ENCODE data around the gene KRT77.
"Not testable (repeated sequence)": the region's sequence is repeated elsewhere in the genome, so short reads cannot be mapped to it uniquely, and the experiment has no call there.

KRT77 gene

DNA sequence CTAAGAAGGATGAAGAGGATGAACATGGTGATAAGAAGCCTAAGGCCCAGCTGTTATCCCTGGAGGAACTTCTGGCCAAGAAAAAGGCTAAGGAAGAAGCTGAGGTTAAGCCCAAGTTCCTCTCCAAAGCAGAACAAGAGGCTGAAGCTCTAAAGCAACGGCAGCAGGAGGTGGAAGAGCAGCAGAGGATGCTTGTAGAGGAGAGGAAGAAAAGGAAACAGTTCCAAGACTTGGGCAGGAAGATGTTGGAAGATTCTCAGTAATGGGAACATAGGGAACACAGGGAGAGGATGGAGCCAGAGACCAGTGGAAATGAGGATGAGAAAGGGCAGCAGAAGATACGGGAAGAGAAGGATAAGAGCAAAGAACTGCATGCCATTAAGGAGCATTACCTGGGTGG is 27.5 kb upstream of the KRT77 start:
- no peaks in the 10 kb centered on the region for H3K4me1 Mint-ChIP-seq
- H3K27ac Mint-ChIP-seq: no peak overlapping the region
- ATAC-seq: no peak
- no peak overlapping the region for H3K4me3 Mint-ChIP-seq
- H3K9me3 Mint-ChIP-seq: peaks cover 3% of the 10 kb centered on the region
- H3K27me3 Mint-ChIP-seq: peaks cover 31% of the 10 kb centered on the region
- H3K36me3 Mint-ChIP-seq: no peaks in the 10 kb centered on the region

DNA sequence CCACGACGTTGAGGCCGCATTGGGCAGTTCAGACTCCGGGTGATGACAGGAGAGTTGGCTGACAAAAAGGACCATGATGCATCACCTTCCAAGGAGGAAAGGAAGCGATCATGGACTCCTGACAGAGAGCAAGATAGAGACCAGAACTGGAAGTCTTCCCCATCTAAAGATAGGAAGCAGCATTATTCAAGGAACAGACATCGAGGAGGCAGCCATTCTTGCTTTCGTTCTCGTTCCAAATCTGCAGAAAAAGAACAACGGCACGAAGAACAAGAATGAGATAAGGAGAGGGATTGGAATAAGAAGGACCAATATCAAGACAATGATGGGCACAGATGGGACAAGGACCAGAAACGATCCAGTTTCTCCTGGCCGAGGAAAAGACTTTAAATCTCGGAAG is 27.1 kb upstream of the KRT77 start:
- no peak for ATAC-seq
- Mint-ChIP-seq H3K4me3 (no peak overlapping the region), H3K27ac (no peak overlapping the region), H3K36me3 (no peaks in the 10 kb centered on the region), H3K9me3 (peaks cover 3% of the 10 kb centered on the region), H3K27me3 (peaks cover 27% of the 10 kb centered on the region), H3K4me1 (no peaks in the 10 kb centered on the region)

DNA sequence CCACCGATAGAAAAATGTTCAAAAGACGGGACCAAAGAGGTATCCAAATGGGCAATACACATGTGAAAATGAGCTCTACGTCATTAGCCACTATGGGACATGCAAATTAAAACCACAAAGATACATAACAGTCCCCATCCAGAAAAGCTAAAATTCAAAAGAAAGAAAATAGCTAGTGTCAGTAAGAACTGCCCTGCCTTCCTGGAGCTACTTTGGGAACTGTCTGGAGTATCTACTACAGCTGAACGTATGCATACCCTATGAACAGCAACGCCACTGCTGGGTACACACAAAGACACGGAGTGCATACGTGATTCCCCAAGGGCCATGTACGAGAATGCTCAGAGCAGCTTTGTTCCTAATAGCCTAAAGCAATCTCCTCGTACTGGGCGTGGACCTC is 25.8 kb upstream of the KRT77 start:
- peaks cover 3% of the 10 kb centered on the region for H3K9me3 Mint-ChIP-seq
- H3K27me3 Mint-ChIP-seq: peaks cover 16% of the 10 kb centered on the region
- no peaks in the 10 kb centered on the region for H3K36me3 Mint-ChIP-seq
- H3K27ac Mint-ChIP-seq: no peak overlapping the region
- no peaks in the 10 kb centered on the region for H3K4me1 Mint-ChIP-seq
- no peak for ATAC-seq
- no peak overlapping the region for H3K4me3 Mint-ChIP-seq

DNA sequence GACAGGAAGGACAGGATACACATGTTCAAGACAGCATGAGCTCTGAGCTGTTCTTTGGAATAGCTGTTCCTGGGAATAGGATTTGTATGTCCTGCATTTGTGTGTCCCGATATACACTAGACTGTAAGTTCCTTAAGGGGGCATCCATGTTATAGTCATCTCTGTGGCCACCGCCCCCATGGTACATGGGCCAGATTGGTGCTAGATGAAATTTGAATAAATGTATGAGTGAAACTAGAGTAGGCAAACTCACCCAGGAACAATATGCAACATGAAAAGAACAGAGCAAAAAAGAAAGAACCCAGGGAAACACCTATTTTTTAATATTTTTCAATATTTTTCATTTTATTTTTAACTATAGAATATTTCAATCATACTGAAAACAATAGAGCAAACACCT is 25.1 kb upstream of the KRT77 start:
- no peaks in the 10 kb centered on the region for H3K4me1 Mint-ChIP-seq
- H3K9me3 Mint-ChIP-seq: peaks cover 3% of the 10 kb centered on the region
- peaks cover 13% of the 10 kb centered on the region for H3K27me3 Mint-ChIP-seq
- H3K27ac Mint-ChIP-seq: no peak overlapping the region
- H3K4me3 Mint-ChIP-seq: no peak overlapping the region
- no peaks in the 10 kb centered on the region for H3K36me3 Mint-ChIP-seq
- ATAC-seq: no peak

DNA sequence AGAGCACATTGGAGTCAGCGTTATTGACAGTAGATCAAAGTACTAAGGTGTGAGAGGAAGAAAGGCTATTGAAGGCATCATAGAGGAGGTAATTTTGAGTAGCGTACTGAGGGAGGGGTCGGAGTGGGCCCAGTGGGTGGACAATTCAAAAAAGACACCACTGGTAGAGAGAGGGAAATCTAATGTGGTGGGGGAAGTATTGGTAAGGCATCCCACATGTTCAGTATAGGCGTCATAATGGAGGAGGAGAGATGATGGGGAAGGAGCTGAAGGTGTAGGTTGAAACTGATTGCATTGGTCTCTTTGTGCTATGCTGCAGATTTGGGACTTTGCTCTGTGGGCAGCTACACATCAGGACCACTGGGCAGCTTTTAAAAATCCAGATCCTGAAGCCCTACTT is 23.7 kb upstream of the KRT77 start:
- Mint-ChIP-seq H3K4me3 (no peak overlapping the region), H3K4me1 (no peaks in the 10 kb centered on the region), H3K27ac (no peak overlapping the region), H3K27me3 (peaks cover 18% of the 10 kb centered on the region), H3K9me3 (peaks cover 3% of the 10 kb centered on the region), H3K36me3 (no peaks in the 10 kb centered on the region)
- ATAC-seq: no peak

DNA sequence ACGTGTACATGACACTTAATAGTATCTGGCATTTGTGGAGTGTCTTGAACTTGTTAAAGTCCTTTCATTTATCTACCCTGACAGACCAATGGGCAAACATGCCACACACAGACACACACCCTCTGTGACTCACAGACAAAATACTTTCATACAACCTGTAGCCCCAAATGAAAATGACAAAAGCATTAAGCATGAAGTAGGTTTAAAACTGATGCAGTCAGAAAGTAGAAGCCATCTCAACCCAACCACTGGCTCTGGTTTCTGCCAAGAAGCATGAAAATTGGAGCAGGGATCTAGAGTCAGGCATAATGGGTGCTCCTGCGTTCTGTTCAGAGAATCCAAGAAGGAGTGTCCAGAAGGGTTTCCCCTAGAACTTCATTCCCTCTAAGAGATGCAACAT is 23.1 kb upstream of the KRT77 start:
- no peaks in the 10 kb centered on the region for H3K36me3 Mint-ChIP-seq
- H3K9me3 Mint-ChIP-seq: peaks cover 3% of the 10 kb centered on the region
- H3K27ac Mint-ChIP-seq: no peak overlapping the region
- H3K4me3 Mint-ChIP-seq: no peak overlapping the region
- H3K27me3 Mint-ChIP-seq: peaks cover 18% of the 10 kb centered on the region
- ATAC-seq: no peak
- H3K4me1 Mint-ChIP-seq: no peaks in the 10 kb centered on the region

DNA sequence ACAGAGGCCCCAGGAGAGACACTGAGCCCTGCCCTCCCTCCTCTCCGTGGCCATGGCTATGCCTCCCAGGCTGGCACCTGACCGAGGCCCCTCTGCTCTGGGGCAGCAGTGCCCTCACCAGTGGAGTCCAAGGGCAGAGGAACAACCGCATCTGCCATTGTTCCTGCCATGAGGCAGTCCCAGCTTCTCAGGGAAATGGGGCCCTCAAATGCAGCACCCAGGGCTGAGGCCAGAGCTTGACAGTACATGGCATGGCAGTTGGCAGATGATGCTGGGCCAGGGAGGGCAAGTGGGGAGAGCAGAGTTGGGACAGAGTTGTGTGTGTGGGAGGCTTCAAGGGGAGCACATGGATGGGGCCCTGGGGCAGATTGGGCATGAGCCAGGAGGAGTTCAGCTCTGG is 21.1 kb upstream of the KRT77 start:
- H3K27ac Mint-ChIP-seq: no peak overlapping the region
- no peaks in the 10 kb centered on the region for H3K9me3 Mint-ChIP-seq
- no peak overlapping the region for H3K4me3 Mint-ChIP-seq
- no peaks in the 10 kb centered on the region for H3K36me3 Mint-ChIP-seq
- H3K4me1 Mint-ChIP-seq: no peaks in the 10 kb centered on the region
- peaks cover 18% of the 10 kb centered on the region for H3K27me3 Mint-ChIP-seq
- no peak for ATAC-seq

DNA sequence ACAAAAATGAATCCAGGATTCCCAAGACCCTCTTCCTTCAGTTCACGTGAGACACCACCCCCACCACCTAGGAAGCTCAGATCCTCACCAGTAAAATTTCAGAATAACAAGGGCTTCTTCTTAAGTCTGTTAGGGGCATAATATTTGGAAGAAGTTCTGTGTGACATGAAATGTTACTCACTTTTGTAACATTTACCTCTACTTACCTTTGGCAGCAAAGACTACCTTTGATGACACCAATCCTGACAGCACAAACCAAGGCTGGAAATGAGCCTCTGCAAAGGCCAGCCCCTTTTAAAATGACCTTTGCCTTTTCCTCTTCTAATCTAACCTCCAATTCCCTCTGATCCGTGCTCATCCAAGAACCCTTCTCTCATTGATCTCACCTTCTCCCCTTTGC is 19.4 kb upstream of the KRT77 start:
- no peaks in the 10 kb centered on the region for H3K9me3 Mint-ChIP-seq
- H3K27me3 Mint-ChIP-seq: peaks cover 25% of the 10 kb centered on the region
- no peaks in the 10 kb centered on the region for H3K36me3 Mint-ChIP-seq
- no peak for ATAC-seq
- H3K4me3 Mint-ChIP-seq: no peak overlapping the region
- no peaks in the 10 kb centered on the region for H3K4me1 Mint-ChIP-seq
- H3K27ac Mint-ChIP-seq: no peak overlapping the region

DNA sequence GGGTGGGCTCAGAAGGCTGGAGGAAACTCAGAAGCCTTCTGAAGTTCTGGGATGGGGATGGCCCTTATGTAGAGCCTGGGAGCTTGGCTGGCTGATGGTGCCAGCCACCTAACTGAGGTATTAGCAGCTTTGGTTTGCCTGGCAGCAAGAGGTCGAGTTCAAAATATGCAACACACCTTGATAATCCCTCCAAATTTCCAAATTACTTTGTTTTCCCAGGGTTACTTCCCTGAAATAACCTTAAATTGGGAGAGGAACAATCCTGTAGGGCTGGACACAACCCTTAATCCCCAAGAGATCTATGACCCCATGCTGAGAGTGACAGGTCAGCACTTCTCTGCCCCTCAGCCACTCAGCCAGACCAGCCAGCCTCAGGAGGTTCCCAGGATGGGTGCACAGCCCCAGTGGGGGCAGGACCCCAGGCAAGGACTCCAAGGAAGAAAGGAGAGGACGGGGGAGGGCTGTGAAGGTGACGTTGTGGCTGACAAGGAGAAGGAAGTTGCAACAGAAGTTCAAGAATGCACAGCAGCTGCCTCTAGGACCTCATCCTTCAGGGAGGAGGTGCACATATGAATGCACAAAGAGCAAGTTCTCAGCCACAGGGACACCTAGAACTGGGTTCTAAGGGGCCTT is 18.6 kb upstream of the KRT77 start:
- no peak for ATAC-seq
- H3K36me3 Mint-ChIP-seq: no peaks in the 10 kb centered on the region
- H3K4me1 Mint-ChIP-seq: no peaks in the 10 kb centered on the region
- H3K9me3 Mint-ChIP-seq: no peaks in the 10 kb centered on the region
- H3K27ac Mint-ChIP-seq: no peak overlapping the region
- peaks cover 27% of the 10 kb centered on the region for H3K27me3 Mint-ChIP-seq
- no peak overlapping the region for H3K4me3 Mint-ChIP-seq

DNA sequence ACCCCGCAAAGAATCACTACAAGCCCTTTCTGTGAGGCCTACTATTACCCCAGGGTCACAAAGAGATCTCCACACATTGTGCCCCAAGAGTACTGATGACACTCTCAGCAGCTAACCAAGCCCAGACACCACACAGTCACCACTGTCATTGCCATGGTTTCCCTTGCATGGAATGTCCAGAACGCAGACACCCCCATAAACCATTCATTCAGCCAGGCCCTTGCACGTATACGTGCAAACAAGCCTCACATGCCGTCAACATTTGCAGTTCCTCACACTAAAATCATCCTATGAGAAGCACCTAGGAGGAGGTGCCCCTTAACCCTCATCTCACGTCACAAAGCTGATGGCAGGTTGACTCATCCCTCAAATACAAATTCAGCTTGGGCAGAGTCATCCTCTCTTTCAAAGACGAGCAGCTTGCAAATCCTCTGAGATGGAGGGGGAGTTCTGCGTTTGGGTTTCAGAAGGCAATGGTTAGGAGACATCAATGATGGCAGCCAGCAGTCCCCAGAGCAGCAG is 17.1 kb upstream of the KRT77 start:
- Mint-ChIP-seq H3K27me3 (peaks cover 37% of the 10 kb centered on the region), H3K4me1 (no peaks in the 10 kb centered on the region), H3K9me3 (no peaks in the 10 kb centered on the region), H3K27ac (no peak overlapping the region), H3K36me3 (no peaks in the 10 kb centered on the region), H3K4me3 (no peak overlapping the region)
- no peak for ATAC-seq

DNA sequence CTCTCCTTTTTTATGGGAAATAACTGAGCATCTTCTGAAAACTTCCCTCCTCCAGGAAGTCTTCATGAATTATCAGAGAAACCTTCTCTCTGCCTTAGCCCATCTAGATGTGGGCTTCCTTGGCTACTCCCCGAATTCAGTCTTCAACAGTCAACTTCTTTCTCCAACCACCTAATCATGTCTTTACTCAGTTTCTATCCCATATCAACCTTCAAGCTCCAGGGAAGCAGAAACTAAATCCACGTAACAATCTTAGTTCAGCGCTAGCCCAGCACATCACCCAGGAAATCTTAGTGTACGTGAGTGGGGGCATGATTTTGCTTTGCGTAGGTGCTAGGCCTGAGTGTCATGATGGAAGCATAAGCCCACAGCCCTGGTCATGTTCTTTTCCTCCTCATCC is 12.7 kb upstream of the KRT77 start:
- no peaks in the 10 kb centered on the region for H3K9me3 Mint-ChIP-seq
- no peak overlapping the region for H3K4me3 Mint-ChIP-seq
- H3K36me3 Mint-ChIP-seq: no peaks in the 10 kb centered on the region
- peaks cover 52% of the 10 kb centered on the region for H3K27me3 Mint-ChIP-seq
- ATAC-seq: no peak
- H3K27ac Mint-ChIP-seq: no peak overlapping the region
- no peaks in the 10 kb centered on the region for H3K4me1 Mint-ChIP-seq

DNA sequence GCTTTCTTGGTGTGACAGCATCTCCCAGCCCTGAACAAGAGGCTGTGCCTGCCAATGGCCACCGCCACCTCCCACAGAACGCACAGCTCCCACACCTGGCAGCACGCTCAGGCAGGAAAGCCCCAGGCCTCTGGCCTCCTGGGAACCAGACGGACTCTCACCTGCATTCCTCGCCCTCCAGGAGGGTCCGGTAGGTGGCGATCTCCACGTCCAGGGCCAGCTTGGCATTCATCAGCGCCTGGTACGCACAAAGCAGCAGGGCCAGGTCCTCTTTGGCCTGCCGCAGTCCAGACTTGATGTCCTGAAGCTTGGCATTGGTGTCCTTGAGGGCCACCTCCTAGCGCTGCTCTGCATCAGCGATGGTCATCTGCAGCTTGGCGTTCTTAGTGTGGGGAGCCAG is 12.1 kb upstream of the KRT77 start:
- H3K36me3 Mint-ChIP-seq: no peaks in the 10 kb centered on the region
- no peak for ATAC-seq
- H3K9me3 Mint-ChIP-seq: no peaks in the 10 kb centered on the region
- H3K27me3 Mint-ChIP-seq: peaks cover 52% of the 10 kb centered on the region
- no peak overlapping the region for H3K27ac Mint-ChIP-seq
- no peaks in the 10 kb centered on the region for H3K4me1 Mint-ChIP-seq
- H3K4me3 Mint-ChIP-seq: no peak overlapping the region

DNA sequence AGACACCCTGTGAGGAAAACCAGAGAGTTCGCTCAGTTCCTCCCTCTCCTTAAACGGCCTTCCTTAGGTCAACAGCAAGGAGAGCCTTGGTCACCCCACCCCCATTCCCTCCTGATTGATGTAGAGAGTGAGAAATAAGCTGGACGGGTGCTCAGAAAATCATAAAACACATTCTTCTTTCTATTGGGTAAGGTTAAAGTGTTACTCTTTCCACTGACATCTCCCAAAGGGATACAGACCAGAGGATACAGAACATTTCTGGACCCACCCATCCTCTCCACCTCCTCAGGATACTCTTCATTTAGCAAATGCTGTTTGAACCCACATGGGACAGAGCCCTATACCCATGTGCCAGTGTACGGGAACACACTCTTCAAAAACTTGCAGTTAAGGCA is 11.6 kb upstream of the KRT77 start:
- no peak for ATAC-seq
- Mint-ChIP-seq H3K9me3 (no peaks in the 10 kb centered on the region), H3K27ac (no peak overlapping the region), H3K36me3 (no peaks in the 10 kb centered on the region), H3K27me3 (peaks cover 52% of the 10 kb centered on the region), H3K4me3 (no peak overlapping the region), H3K4me1 (no peaks in the 10 kb centered on the region)

DNA sequence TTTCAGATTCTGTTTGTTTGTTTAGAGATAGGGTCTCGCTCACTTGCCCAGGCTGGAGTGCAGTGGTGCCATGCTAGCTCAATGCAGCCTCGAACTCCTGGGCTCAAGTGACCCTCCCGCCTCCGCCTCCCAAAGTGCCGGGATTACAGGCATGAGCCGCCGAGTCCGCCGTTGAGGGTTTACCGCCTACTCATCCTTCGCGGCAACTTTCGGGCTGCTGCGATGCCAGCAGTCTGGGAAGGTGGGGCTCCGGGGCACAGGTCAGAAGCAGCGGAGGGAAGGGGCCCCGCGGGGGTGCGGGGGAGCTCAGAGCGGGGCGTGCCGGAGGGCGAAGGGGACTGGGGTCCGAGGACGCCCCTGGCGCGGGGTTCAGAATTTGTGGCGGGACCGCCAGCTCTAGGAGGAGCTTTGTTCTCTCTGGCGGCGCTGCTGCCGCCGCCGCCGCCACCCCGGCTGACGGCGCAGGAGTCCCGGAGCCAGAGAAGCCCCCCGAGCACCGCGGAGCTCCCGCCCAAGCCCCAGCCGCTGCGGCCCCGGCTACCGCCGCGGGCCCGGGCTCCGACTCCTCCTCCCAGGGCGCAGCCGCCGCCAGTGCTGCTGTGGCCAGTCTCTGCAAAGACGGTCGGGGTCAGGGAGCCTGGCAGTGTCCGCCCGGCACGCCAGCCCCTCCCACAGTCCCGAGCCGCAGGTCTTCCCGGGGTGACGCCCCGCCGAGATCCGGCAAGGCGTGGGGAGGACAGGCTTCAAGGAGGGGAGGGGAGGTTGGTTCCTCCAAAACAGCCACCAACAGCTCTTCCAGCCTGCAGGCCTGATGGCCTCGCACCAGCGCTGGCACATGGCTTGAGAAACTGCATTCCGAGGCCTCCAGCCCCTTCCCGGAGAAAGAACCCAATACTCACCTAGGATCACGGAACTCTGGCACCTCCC is 10.9 kb upstream of the KRT77 start:
- no peak overlapping the region for H3K4me3 Mint-ChIP-seq
- no peaks in the 10 kb centered on the region for H3K9me3 Mint-ChIP-seq
- H3K4me1 Mint-ChIP-seq: no peaks in the 10 kb centered on the region
- H3K27me3 Mint-ChIP-seq: peaks cover 52% of the 10 kb centered on the region
- H3K36me3 Mint-ChIP-seq: no peaks in the 10 kb centered on the region
- no peak for ATAC-seq
- no peak overlapping the region for H3K27ac Mint-ChIP-seq

DNA sequence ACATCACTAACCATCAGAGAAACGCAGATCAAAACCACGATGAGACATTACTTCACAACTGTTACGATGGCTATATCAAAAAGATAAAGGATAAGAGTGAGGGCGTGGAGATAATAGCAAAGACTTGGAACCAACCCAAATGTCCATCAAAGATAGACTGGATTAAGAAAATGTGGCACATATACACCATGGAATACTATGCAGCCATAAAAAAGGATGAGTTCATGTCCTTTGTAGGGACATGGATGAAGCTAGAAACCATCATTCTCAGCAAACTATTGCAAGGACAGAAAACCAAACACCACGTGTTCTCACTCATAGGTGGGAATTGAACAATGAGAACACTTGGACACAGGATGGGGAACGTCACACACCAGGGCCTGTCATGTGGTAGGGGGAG is 8.8 kb upstream of the KRT77 start:
- H3K36me3 Mint-ChIP-seq, H3K4me3 Mint-ChIP-seq, H3K4me1 Mint-ChIP-seq, H3K9me3 Mint-ChIP-seq, ATAC-seq, H3K27ac Mint-ChIP-seq: not testable (repeated sequence)
- peaks cover 40% of the 10 kb centered on the region for H3K27me3 Mint-ChIP-seq

DNA sequence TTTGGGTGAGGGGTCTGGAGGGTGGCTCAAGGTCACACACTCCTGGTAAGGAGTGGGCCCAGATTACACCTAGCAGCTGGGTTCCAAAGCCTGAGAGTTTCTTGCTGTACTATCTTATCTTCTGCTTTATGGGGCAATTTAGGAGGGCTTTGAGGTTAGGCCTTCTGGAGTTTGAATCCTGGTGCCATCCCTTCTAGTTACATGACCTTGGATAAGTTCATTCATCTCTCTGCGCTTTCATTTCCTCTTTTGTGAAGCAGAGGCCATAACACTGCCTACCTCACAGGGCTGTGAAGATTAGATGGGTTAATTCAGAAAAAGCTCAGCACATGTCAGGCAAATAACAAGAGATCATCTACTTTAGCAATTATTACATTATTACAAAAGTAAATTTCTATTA is 7.4 kb upstream of the KRT77 start:
- H3K27ac Mint-ChIP-seq: no peak overlapping the region
- H3K27me3 Mint-ChIP-seq: peaks cover 26% of the 10 kb centered on the region
- H3K4me3 Mint-ChIP-seq: no peak overlapping the region
- no peaks in the 10 kb centered on the region for H3K9me3 Mint-ChIP-seq
- ATAC-seq: no peak
- H3K4me1 Mint-ChIP-seq: no peaks in the 10 kb centered on the region
- no peaks in the 10 kb centered on the region for H3K36me3 Mint-ChIP-seq

Measured in stimulated activated memory B cell treated with anti-CD40 and anti-IgM and Interleukin-4, amounts not matched to agents 10 μg/mL and 1 μg/mL and 100 μg/mL, for 72 hours (primary cell).